GM18861 (cell line): ENCODE data around the gene COL6A1.

Source experiments
- ATAC-seq: cut with Tn5 transposase; IDR thresholded peaks from one replicate; pipeline ENCODE4 v1.9.1; 2021; ENCODE audit not compliant: unreplicated experiment

Gene COL6A1

DNA sequence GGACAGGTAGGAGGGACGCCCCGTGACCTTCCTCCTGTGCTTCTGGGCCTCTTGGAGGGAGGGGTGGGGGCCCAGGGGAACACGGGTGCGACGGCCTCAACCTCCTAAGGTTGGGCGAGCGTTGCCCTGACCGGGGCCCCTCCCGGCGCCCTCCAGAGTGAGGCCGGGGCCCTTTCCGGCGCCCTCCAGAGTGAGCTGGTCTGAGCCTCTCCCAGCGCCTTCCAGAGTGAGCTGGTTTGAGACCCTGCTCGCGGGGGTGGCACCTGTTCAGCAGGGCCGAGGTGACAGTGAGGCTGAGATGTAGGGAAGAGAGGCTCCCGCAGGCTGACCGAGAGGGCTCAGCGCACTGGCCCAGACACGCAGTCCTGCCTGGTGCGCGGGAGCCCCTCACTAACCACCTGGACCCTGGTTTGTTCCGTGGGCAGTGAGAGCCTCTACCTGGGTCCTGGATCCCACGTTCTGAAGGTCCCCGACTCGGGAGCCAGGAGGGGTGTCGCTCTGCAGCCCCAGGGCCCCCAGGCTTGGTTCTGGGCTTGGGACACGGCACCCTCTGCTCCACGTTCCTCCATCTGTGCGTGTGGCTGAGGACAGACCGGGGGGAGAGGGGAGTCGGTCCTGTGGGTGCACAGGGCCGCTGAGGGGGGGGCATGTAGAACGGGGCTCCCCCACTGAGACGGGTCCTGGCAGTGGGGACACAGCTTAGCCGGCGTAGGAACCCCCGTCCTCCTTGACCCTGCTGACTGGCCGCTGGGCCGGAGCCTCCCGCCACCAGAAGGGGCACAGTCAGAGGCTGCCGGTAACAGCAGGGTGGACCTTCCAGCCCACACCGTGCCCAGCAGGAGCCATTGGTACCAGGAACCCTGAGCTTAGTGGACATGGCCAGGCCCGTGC, 1.4 kb downstream of the COL6A1 start:
- no peak for ATAC-seq

DNA sequence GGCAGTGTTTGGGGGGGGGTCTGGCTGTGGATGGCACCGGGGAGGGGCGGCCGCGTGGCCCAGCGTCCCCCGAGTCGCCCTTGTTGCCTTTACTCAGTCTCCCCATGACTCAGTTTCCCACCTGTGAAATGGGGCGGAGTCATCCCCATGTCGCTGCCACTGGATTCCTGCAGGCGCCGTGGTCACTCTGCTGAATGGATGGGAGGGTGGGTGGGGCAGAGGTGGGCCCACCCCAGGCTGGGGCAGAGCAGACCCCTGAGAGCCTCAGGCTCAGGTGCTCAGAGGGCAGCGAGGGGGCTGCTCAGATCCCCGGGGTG, 2.0 kb downstream of the COL6A1 start:
- ATAC-seq = no peak

DNA sequence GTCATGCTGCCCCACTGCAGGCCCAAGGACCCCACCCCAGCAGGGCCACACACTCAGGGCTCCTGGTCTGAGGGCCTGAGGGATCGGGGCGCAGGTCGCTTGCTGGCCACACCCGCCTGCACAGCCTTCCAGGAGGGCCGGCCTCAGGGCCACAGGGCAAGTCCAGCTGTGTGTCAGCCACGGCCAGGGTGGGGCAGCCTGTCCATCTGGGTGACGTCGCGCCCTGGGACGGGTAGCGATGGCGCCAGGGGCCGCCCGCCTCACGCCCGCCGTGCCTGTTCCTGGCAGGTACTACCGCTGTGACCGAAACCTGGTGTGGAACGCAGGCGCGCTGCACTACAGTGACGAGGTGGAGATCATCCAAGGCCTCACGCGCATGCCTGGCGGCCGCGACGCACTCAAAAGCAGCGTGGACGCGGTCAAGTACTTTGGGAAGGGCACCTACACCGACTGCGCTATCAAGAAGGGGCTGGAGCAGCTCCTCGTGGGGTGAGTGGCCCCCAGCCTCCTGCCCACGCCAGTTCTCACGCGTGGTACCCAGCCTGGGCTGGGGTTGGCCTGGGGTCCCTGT, 2.5 kb downstream of the COL6A1 start:
- no peak for ATAC-seq

DNA sequence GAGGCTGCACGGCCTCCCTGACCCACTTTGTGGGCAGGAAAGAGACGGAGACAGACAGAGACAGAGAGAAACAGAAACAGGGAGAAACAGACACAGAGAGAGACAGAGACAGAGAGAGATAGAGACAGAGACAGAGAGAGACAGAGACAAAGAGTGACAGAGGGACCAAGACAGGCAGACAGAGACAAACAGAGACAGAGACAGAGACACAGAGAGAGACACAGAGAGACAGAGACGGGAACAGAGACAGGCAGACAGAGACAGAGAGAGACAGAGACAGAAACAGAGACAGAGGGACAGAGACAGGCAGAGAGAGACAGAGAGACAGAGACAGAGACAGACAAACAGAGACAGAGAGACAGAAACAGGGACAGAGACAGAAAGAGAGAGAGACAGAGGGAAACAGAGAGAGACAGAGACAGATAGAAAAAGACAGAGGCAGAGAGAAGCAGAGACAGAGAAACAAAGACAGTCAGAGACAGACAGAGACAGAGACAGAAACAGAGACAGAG, 3.1 kb downstream of the COL6A1 start:
- no peak for ATAC-seq

DNA sequence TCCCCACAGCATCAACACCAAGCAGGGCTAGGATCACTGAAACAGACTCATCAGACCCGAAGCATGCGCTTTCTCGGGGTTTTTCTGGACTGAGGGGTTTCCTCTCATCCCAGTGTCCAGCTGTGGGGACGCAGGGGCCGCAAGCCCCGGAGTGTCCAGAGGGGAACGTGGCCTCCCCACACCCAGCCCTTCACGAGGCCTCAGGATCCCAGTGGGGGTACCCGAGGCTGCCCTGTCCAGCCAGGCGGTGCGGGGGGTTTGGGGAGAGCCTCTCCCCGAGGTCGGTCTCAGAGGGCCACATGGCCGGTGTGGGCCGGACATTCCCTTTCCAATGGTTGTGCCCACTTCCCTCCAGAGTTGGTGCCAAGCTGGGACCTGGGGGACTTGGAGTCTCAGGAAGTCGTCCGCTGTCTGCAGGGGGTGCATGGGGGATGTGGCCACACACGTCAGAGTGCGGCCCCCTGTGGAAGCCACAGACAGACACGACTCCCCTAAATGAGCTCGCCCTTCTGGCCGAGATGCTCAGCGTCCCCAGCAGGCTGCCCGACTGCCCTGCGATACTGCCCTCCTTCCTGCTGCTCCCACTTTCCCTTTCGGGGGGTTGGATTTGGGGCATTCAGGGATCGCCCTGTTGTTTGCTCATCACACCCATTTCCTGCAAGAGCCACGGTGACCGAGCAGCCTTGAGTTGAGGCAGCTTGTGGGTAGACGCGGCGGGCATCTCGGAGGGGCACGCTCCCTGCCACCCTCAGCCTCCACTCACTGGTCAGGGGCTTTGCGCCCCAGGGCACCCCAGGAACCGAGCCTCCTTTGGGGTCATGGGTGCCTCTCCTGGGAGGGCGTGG, 4.1 kb downstream of the COL6A1 start:
- no peak for ATAC-seq

DNA sequence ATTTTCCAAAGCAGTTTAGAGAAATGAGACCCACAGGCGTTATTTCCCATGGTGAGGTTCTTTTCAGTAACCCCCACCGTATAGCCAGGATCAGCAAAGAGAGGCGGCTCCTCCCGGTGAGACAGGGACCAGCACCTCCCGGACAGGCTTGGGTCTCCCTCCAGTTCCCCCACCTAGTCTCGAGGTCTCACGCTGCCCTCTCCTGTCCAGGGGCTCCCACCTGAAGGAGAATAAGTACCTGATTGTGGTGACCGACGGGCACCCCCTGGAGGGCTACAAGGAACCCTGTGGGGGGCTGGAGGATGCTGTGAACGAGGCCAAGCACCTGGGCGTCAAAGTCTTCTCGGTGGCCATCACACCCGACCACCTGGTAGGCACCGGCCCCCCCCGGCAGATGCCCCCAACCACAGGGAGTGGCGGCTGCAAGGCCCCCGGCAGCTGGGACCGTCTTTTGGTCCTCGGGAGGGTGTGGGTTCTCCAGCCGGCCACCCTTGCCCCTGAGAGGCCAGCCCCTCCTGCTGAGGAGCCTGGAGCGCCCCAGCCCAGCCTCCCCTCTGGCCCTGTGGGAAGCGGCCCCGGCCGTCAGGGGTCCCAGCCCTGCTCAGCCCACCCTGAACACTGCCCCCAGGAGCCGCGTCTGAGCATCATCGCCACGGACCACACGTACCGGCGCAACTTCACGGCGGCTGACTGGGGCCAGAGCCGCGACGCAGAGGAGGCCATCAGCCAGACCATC, 4.9 kb downstream of the COL6A1 start:
- no peak for ATAC-seq

DNA sequence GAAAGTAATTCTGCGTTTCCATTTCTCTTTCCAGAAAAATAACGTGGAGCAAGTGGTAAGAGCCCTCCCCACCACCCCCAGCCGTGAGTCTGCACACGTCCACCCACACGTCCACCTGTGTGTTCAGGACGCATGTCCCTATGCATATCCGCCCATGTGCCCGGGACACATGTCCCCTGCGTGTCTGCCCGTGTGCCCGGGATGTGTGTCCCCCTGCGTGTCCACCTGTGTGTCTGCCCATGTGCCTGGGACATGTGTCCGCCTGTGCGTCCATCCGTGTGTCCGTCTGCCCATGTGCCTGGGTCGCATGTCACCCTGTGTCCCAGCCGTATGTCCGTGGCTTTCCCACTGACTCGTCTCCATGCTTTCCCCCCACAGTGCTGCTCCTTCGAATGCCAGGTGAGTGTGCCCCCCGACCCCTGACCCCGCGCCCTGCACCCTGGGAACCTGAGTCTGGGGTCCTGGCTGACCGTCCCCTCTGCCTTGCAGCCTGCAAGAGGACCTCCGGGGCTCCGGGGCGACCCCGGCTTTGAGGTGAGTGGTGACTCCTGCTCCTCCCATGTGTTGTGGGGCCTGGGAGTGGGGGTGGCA, 5.6 kb downstream of the COL6A1 start:
- no peak for ATAC-seq

DNA sequence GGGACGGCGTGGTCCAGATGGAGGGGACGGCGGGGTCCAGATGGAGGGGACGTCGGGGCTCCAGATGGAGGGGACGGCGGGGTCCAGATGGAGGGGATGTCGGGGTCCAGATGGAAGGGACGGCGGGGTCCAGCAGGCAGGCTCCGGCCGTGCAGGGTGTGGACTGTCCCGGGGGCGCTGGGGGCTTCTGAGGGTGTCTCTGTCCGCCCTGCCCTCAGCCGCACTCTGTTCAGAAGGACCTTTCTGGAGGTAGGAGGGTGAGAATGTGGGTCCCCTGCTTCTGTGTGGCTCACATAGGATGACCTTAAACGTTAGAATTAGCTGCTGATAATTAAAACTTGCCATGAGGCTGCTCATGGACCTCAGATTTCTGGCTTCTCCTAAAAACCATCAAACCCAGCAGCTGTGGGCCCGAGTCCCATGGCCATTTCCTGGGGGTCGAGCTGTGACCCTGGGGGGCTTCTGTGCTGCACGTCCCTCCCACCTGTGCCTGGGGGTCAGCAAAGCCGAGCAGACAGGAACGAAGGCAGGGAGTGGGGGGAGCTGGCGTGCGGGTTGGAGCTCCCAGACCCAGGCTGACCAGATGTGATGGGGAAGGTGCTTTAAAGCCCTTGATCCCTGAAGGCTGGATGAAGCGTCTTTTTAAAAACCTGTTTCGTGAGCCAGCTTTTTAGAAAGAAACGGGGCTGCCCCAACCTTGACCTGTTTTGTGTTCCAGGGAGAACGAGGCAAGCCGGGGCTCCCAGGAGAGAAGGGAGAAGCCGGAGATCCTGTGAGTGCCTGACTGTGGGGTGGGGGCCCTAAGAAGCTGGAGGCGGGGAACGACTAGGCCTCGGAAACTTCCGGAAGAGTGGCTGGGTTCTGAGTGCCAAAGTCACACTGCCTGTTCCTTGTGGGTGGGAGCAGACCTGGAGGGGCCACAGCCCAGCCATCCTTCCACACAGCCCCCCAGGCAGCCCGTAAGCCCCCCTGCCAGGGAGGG, 7.1 kb downstream of the COL6A1 start:
- no peak for ATAC-seq

DNA sequence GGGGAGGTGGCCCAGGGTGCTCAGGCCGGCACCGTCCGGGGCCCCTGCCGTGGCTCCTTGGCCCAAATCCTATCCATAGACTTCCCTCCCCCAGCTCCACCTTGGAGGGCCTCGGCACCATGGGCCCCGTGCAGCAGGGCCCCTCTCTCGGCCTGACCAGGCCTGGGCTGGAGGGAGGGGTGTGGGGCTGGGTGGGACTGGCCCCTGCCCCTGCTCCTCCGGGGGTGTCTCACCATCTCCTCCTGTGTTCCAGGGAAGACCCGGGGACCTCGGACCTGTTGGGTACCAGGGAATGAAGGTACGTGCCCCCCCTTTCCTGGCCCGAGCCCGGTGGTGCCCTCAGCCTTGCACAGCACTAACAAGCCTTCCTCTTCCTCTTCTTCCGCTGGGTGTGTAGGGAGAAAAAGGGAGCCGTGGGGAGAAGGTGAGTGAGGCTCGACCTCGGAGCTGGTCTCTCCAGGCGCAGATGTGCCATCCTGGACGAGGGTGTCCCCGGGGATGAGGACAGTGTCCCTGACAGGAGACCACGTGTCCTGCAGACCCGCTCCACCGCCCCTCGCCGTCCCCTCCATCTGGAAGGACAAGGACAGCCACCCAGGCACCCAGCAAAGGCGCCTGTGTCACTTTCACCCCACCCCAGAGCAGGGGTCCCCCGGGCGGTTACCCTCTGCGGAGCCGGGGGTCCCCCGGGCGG, 7.9 kb downstream of the COL6A1 start:
- no peak for ATAC-seq

DNA sequence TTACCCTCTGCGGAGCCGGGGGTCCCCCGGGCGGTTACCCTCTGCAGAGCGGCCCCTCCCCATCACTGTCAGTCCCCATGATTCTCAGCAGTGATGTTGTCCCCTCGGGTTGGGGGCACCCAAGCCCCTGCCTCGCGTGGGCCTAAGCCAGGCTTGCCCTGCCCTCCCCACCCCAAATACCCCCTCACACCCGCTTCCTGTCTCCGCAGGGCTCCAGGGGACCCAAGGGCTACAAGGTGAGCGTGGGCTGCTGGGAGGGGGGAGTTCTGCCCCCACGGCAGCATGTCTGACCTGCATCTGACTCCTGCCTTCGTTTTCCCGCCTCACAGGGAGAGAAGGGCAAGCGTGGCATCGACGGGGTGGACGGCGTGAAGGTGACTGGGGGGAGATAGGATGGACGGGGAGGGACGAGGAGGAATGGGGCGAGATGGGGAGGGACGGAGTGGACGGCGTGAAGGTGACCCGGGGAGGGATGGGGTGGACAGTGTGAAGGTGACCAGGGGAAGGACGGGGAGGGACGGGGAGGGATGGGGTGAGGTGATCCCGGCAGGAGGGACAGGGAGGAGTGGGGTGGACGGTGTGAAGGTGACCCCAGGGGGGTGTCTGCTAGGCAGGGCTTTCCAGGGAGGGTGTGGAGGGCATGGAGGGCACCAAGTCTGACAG, 8.6 kb downstream of the COL6A1 start:
- ATAC-seq = no peak

DNA sequence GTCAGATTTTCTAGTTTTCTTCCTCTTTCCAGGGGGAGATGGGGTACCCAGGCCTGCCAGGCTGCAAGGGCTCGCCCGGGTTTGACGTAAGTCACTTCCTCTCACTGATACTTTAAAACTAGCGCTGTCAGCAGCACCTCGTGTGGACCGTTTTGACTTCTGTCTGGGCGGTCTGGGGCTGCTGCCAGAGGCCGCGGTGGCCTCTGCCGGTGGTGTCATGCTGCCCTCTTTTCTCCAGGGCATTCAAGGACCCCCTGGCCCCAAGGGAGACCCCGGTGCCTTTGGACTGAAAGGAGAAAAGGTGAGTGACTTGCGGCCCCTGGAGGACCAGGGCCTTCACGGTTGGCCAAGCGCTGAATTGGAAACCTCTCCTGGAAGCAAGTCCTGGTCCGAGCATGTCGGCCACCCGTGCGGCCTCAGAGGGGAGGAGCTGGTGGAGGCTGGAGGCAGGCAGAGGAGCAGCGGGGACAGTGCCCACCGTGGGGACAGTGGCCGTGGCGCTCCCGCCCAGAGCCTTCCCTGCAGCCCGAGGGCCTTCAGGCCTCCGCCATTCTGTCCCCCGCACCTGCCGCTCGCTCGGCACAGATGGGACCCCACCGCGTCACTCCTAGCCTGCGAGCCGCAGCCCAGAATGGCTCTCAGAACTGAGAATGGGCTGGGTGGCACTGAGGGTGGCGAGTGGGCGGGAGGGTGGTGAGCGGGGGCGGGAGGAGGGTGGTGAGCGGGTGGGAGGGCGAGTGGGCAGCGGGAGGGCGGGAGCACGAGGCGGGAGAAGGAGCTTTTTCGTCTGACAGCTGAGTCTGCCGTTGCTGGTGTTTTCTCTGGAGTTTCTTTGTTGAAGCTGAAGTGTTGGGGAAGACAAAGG, 9.4 kb downstream of the COL6A1 start:
- ATAC-seq = no peak

DNA sequence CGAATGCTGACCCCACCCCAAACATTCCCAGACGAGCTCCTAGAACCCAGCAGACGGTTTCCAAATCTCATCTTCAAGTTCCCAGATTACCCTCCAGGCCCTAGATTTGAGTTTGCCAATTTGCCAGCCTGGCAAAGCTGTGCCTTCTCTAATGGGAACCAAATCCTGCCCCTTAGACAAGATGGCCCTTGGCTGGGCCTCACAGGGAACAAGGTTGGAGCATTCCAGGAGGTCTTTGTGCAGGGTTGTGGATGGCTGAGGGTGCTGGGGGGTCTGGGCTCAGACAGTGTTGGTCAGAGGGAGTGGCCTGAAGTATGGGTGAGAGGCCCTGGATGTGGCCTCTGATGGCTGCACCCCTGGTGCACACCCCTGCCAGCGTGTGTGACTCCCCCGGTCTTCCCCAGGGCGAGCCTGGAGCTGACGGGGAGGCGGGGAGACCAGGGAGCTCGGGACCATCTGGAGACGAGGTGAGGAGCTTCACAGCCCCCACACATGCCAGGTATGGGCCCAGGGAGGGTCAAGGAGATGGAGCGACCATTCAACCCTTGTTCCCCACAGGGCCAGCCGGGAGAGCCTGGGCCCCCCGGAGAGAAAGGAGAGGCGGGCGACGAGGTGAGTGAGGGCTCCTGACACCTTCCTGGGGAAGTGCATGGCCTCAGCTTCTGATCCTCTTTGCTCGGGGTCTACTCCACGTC, 10.2 kb downstream of the COL6A1 start:
- no peak for ATAC-seq

DNA sequence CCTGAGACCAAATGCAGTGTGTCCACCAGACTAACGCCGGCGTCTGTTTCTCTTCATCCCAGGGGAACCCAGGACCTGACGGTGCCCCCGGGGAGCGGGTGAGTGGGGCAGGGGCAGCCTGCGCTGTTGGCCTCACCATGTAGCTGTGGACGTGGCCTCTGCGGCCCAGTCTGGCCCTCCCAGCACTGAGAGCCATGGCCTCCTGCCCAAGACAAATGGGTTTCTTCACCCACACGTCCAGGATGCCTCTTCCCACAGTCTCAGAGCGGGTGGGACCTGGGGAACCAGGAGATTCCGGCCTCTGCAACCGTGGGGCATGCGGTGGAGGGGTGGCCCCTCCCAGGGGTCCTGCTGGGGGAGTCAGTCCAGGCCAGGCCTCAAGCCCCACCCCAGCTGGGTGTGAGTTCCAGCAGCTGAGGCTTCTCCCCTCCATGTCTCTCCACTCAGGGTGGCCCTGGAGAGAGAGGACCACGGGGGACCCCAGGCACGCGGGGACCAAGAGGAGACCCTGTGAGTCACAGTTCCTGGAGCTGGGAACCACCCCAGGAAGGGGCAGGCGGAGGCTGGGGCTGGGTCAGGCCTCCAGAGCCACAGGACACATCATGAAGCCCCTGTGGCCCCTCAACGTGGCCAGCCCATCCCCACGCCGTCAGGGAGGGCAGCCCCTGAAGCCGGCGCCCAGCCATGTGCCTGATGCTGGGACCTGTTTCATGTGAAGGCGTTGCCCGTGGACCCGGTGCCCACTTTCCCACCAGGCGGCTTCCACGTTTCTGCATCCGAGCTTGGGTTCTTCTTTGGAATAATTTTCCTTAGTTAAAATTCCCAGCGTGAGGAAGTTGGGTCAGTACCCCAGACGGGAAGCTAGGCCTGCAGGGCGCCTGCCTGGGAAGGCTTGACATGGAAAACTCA, 11.0 kb downstream of the COL6A1 start:
- ATAC-seq = no peak

DNA sequence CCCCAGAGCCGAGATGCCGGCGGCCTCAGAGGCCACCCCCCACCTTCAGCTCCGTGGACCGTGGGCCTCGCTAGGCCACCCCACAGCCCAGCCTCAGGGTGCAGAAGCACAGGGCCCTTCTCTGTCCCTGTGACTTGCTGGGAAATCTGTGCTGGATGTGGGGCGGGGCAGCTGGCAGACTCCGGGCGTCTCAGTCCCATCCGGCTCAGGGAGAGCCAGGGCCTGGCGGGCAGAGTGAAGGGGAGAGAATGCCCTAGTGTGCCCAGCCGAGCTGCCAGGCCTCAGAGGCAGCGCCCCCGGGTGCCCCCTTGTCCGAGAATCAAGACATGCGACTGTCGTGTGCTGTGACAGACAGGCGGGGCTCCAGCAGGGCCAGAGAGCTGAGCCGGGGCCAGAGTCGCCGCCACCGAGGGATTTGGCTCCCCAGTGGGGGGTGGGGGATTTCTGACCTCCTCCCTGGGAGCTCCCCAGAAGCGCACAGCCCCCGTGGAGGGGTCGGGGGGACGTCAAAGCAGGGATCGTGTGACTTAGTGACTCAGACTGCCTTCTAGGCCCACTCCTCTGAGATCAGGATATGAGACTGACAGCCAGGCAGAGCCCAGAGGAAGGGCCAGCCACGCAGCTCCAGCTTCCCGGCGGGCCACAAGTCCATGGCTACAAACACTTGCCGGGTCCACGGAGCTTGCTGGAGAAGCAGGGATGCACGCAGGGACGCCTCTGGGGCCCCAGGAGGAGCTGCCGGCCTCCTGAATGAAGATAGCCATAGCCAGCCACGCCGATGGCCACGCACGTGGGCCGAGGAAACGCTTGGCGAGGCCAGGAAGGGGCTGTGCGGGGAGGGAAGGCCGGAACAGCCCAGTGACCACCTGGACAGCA, 11.9 kb downstream of the COL6A1 start:
- no peak for ATAC-seq
